PFSK-1 (cell line): ENCODE results near the gene DDX43.

Experiments
- POLR2AphosphoS5 ChIP-seq: IDR thresholded peaks from 2 replicates; pipeline ENCODE4 v1.6.1; 2012; ENCODE audit warnings: low read depth, mild to moderate bottlenecking, control low read depth, low read length, moderate library complexity
- REST ChIP-seq, 2 experiments: IDR thresholded peaks; 2 replicates each; pipeline versions ENCODE4 v1.6.1 to v1.8.0; 2011 to 2012; ENCODE audit warnings: low read depth in 2 of 2, low read length in 2 of 2, control low read depth in 1 of 2, inconsistent platforms in 1 of 2, mild to moderate bottlenecking in 1 of 2, moderate library complexity in 1 of 2; ENCODE audit not compliant: insufficient read depth in 1 of 2
- SIN3A ChIP-seq: IDR thresholded peaks from 2 replicates; pipeline ENCODE4 v1.6.1; 2012; ENCODE audit warnings: mild to moderate bottlenecking, low read length, moderate library complexity, borderline replicate concordance; ENCODE audit not compliant: insufficient read depth

- no peak for TF ChIP-seq POLR2AphosphoS5
- TF ChIP-seq SIN3A = no peak
- no peak for TF ChIP-seq REST (IDR thresholded peaks at IDR 0.05; ENCODE audit: insufficient read depth in 1 of 2, low read depth in 2 of 2, low read length in 2 of 2)
Observed at GRCh38 chr6:73395875-73396274, 1.2 kb downstream of the DDX43 start.
